HG03175 (cell line): Measurements from ENCODE around the gene GPR158.
"Not testable (repeated sequence)": the region's sequence is repeated elsewhere in the genome, so short reads cannot be mapped to it uniquely, and the experiment has no call there.

Experiments used
- ATAC-seq: cut with Tn5 transposase; IDR thresholded peaks from one replicate; pipeline ENCODE4 v1.9.1; 2021; ENCODE audit warnings: mild to moderate bottlenecking, moderate library complexity; ENCODE audit not compliant: unreplicated experiment

The GPR158 gene

DNA sequence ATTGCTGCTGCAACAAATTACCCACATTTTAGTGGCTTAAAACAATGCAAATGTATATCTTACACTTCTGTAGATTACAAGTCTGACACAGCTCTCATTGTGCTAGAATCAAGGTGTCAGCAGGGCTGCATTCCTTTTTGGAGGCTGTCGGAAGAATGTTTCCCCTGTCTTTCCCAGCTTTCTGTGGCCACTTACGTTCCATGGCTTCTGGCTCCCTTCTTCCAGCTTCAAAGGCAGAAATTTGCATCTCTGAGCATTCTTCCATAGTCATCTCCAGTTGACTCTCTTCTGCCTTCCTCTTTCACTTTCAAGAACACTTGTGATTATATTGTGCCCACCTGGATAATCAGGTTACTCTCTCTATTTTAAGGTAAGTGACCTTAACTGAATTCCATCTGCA, 125.3 kb downstream of the GPR158 start:
- ATAC-seq: no peak

DNA sequence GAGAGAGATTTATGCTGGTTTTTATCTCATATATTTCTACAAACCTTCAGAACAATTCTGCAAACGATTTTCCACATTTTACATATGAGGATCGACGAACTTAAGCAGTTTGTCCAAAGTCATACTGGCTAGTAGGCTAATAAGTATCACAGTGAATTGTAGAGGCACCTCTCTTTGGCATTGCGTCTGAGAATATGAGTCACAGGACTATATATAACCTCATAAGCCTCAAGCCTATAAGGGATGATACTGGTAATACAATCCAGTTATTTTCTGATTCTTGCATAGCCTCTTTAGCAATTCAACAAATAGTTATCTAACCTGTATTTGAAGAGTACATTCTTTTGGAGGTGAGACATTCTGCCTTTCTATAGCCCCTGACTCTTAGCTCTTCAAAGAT, 129.8 kb downstream of the GPR158 start:
- no peak for ATAC-seq

DNA sequence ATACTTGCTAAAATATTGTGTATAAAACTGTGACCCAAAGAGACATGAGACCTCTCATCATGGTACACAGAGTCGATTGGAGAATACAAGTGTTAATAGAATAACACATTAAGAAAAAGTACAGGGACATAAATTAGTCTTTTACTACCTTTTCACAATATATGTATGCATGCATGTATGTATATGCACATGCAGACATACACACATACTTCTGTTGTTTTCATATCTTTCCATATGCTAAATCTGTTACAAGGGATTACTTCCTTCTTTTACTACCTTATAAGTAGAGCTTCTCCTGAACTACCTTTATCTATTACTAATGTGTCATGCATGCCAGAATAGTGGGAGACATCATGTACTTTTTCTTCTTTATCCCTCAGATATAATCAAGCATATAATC, 131.6 kb downstream of the GPR158 start:
- ATAC-seq: no peak

DNA sequence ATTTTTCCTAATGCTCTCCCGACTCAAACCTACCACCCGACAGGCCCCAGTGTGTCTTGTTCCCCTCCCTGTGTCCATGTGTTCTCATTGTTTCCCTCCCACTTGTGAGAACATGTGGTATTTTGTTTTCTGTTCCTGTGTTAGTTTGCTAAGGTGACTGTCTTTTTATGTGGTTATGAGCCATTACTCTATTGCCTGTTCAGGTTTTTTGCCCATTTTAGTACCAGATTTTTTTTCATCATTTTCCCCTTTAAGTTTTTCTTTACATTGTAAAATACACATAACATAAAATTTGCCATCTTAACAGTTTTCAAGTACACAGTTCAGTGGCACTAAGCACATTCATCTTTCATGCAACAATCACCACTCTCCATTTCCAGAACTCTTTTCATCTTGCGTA, 133.5 kb downstream of the GPR158 start:
- ATAC-seq: no peak

DNA sequence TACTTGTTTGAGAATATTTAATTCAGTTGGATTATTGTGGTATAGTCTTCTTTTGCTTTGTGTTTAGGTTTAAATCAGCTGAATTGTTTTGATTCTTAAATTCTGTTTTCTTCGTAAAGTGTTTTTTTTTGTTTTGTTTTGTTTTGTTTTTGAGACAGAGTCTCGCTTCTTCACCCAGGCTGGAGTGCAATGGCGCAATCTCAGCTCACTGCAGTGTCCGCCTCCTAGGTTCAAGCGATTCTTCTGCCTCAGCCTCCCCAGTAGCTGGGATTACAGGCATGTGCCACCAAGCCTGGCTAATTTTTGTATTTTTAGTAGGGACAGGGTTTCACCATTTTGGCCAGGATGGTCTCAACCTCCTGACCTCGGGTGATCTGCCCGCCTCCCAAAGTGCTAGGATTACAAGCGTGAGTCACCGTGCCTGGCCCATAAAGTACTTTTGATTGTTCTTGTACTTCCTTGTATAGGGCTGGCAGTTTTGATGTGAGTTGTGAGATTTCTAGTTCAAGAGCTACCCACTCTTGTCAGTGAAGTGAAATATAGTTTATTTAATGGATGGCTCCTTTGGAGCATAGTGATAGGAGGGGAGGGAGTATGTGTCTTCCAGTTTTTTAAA, 142.9 kb downstream of the GPR158 start:
- ATAC-seq: not testable (repeated sequence)

DNA sequence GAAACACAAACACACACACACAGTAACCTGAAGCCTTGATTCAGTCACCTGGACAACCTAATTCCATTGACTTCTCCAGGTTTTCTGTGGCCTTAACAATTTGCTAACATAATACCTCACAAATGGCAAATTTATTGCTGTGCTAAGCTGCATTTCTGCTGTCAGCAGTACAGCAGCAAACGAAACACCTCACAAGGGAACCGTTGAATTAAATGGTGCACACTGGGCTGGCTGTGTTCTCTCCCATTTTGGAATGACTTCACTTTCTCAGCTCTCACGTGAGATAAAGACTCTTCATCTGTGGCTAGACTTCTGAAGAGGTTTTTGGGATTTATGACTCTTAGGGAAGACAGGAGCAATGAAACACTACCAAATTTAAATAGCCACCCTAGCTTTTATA, 152.5 kb downstream of the GPR158 start:
- no peak for ATAC-seq

DNA sequence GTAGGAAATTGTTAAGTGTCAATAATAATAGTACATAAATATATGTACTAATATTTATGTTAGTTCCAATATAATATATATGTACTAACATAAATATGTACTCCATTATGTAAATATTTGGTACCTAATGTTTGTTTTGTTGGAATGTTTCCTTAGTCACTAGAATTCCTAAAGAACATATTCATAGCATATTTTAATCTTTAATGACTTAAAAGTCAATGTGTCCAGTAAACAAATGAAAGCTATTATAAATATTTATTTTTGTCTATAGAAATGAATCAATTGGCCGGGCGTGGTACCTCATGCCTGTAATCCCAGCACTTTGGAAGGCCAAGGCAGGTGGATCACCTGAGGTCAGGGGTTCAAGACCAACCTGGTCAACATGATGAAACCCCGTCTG, 153.6 kb downstream of the GPR158 start:
- no peak for ATAC-seq

DNA sequence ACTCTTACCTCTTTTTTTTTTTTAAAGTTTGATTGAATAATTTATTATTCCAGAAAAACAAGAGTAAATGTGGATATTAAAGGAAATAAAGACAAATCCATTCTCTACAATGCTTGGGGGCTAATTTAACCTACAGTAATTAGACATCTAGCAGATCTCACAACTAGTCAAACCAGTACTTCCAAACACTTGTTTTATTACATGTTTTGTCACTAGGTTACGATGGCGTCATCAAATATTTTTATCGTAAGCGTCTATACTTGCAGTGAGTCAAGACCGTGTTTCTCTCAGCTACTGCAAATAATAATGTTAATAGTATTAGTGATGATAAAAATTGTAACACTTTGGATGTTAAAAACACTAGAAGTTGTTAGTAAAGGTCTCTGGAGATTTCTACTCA, 154.8 kb downstream of the GPR158 start:
- ATAC-seq: not testable (repeated sequence)

DNA sequence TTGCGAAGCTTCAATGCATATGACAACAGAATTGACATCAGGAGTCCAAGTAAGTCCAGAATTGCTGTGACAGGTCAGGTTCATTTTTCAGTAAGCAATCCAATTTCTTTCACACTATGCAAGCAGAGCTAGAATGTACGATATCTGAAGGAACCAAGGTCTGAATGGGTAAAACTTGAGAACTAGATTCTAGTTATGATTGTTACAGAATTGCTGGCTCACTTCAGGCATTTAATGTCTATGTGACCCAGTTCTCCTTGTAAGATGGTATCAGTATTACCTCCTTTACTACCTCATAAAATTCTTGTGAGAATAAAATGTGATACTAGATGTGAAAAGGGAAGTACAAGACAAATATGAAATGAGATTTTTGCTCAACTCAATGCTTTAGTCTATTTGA, 159.6 kb downstream of the GPR158 start:
- no peak for ATAC-seq

DNA sequence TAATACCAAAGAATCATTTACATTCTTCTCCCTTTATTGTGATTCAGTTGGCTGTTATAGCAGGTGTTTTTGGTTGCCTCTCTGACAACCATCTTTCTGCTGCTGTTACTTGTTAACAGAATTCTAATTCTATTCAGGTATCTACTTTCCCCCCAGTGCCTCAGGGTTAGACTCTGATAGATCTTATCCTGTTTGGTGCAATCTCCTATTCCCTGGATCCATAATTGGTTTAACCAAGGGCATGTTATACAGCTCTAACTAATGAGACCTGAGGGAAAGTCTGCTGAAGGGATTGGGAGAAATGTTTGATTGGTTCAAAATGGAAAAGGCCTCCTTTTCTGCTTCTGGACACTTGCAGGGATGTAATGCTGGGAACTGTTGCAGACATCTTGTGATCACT, 161.5 kb downstream of the GPR158 start:
- ATAC-seq: no peak

DNA sequence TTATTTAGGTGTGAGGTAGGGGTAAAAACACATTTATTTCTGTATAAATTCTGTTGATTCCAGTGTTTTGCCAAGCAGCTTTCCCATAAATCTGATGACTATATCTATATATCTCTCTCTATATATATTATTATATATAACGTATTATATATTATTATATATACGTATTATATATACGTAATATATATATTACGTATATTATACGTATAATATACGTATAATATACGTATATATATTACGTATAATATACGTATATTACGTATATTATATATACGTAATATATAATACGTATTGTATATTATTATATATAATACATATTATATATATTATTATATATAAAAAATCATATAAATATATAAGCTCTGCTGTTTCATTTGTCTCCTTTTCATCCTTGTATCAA, 163.5 kb downstream of the GPR158 start:
- no peak for ATAC-seq

DNA sequence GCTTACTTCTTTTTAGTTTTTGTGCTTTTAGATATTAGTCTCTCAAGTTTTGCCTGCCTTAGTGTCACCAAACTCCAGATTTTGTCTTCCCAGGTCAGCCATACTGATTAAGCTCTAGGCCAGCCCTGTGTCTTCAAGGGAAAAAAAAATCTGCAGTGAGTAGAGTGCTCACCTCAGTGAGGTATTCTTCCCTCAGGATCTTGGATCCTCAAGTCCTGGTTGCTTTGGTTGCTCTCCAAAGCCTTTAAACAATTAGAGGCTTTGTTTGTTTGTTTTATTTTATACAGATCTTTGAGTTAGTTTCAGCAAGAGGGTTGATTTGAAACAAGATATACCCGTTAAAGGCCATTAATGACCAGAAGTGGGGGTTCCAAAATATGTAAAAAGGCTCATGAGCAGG, 165.2 kb downstream of the GPR158 start:
- no peak for ATAC-seq

DNA sequence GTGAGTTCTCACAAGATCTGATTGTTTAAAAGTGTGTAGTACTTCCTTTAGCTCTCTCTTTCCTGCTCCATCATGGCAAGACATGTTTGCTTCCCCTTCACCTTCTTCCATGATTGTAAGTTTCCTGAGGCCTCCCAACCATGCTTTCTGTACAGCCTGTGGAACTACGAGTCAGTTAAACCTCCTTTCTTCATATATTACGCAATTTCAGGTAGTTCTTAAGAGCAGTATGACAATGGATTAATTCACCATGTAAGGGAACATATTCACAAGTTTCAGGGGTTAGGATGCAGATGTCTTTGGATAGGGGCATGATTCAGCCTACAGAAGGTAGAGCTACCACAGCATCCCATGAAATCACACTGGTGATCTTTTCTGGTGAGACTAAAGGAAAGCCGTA, 174.7 kb downstream of the GPR158 start:
- no peak for ATAC-seq

DNA sequence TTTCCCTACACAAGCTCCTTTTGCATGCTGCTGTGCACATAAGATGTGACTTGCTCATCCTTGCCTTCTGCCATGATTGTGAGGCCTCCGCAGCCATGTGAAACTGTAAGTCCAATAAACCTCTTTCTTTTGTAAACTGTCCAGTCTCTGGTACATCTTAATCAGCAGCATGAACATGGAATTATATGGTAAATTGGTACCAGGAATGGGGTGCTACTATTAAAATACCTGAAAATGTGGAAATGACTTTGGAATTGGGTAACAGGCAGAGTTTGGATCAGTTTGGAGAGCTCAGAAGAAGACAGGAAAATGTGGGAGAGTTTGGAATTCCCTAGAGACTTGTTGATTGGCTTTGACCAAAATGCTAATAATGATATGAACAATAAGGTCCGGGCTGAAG, 181.8 kb downstream of the GPR158 start:
- ATAC-seq: no peak

DNA sequence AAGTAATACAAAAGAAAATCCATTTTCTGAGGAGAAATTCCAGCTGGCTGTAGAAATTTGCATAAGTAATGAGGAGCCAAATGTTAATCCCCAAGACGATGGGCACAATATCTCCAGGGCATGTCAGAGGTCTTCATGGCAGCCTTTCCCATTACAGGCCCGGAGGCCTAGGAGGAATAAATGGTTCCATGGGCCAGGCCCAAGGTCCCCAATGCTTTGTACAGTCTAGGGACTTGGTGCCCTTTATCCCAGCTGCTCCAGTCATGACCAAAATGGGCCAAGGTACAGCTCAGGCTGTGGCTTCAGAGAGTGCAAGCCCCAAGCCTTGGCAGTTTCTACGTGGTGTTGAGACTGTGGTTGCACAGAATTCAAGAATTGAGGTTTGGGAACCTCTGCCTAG, 182.5 kb downstream of the GPR158 start:
- no peak for ATAC-seq

DNA sequence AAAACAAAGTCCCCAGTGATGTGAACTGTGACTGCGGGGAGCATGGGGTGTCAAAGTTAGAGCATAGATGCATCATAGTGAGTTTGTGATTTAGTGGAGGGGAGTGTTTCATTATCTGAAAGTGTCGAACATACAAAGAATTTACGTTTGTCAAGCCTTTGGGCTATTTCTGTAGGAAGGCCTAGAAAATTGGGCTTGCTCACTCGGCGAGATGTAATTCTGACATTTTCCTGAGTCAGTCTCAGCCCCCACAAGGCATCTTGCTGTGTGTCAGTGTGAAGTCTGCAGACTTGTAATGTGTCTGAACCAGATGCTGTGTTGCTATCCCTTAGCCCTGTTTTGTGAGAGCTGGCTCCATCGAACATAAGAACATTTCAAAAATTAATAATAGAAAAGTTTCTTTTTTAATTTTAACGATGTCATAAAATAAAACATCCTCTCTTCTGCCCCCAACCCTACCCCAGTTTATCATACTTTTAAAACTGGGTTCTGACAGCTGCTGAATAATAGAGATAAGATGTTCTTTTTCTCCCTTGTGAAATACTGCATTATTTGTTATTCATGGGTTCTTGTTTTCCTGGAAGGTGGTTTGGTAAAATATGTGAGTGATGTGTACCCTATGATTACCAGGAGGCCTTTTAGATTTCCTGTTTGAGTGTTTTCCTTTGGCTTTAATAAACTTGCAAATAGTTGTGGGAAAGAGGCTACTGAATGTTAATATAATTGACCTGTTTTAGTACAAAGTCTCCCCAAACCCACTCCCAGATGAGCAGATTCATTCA, 207.4 kb downstream of the GPR158 start:
- no peak for ATAC-seq

DNA sequence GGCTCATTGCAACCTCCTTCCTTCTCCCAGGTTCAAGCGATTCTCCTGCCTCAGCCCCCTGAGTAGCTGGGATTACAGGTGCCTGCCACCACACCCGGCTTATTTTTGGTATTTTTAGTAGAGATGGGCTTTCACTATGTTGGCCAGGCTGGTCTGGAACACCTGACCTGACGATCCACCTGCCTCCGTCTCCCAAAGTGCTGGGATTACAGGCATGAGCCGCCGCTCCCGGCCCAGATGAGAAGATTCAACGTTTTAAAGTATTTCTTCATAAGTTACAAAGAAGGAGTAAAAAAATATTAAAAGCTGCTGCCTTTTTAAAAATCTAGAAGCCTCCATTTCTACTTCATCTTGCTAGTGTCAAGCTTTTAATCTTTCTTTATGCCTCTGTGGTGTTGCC, 208.1 kb downstream of the GPR158 start:
- not testable (repeated sequence) for ATAC-seq

DNA sequence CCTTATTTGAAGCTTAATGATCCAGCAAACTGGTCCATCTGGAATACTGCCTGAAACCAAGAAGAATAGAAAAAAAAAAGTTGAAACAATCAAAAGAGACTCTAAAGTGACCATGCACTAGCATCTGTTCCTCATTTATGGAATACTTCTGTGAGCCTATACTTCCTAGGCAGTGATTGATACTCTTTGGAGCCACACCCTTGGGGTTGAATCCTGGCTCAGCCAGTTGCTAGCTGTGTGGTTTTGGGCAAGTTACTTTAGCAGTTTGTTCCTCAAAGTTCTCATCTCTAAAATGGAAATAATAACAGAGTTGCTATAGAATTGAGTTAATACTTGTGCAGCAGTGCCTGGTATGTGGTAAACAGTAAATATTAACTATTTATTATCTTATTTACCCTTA, 208.9 kb downstream of the GPR158 start:
- ATAC-seq: no peak

DNA sequence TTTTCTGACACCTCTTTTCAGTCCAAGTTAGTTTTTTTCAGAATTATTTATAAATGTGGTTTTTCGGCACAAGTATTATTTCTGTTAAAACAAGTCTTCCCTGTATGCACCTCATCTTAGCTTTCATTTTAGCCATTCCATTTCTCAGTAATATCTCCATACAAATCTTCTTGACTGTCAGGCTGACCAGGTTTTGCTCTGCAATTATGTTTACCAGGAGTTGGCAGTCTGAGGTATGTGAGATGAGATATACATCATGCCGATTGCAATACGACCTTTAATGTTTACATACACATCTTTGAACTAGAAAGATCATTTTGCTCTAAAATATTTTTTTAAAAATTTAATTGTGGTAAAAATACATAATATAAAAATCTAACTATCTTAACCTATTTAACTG, 209.8 kb downstream of the GPR158 start:
- ATAC-seq: no peak

DNA sequence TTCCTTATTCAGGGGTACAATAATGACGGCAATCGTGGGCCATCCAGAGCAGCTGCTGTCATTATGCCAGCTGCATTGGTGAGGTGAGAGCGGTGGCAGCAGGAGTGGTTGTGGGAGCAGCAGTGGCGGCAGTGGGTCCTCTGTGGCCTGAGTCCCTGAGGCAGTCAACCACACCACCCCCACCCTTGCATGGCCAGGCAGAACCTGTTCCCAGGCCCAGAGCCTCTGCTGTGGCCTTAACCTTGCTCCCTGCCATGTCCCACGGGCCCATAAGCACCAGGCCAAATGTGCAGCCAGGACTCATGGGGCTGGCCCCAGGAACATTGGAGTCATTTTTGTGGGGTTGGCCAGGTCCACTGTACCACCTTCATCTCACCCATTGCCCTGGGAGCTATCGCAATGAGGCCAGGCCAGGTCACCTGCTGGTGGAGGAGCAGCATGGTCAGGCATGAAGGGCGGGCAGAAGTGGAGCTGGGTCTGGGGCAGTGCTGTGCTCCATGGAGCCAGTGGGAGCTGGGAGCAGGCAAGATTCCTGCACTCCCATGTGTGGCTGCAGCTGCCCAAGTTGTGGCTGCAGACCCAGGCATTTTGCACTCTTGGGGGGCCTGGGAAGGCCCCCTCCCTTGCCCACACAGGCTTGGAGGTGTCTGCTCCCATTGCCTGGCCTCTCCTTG, 213.5 kb downstream of the GPR158 start:
- no peak for ATAC-seq

DNA sequence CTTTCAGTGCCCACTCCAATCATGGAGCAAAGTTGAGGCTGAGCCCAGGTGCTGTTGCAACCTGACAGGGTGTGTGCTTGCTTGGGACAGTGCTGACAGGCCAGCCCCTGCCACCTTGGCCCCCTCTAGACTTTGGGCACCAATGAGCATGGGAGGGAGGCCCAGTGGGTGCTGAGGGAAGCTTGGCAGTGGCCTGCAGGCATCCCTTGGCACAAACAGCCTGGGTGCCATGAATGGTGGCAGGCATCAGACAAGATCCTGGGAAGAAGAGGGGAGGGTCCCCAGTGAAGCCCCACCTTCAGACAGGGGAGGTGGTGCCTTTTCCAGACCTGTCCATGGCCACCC, 214.0 kb downstream of the GPR158 start:
- no peak for ATAC-seq

DNA sequence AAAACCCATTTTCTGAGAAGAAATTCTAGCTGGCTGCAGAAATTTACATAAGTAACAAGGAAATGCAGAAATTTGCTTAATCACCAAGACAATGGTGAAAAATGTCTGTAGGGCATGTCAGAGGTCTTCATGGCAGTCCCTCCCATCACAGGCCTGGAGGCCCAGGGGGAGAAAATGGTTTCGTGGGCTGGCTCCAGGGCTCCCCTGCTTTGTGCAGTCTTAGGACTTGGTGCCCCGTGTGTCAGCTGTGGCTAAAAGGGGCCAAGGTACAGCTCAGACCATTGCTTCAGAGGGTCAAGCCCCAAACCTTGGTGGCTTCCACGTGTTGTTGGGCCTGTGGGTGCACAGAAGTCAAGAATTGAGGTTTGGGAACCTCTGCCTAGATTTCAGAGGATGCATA, 215.9 kb downstream of the GPR158 start:
- no peak for ATAC-seq
